Stimulated activated CD4-positive, alpha-beta T cell treated with anti-CD3 and anti-CD28 coated beads, Interleukin-4, amount 100 ng/mL, for 48 hours (primary cell): ENCODE results near the gene MYMK.

ENCODE experiments used
- DNase-seq, 2 donors: peaks; one replicate each; pipeline ENCODE4 v3.0.0-alpha.2; 2020; ENCODE audit warnings: low read depth in 2 of 2

The MYMK gene

DNA sequence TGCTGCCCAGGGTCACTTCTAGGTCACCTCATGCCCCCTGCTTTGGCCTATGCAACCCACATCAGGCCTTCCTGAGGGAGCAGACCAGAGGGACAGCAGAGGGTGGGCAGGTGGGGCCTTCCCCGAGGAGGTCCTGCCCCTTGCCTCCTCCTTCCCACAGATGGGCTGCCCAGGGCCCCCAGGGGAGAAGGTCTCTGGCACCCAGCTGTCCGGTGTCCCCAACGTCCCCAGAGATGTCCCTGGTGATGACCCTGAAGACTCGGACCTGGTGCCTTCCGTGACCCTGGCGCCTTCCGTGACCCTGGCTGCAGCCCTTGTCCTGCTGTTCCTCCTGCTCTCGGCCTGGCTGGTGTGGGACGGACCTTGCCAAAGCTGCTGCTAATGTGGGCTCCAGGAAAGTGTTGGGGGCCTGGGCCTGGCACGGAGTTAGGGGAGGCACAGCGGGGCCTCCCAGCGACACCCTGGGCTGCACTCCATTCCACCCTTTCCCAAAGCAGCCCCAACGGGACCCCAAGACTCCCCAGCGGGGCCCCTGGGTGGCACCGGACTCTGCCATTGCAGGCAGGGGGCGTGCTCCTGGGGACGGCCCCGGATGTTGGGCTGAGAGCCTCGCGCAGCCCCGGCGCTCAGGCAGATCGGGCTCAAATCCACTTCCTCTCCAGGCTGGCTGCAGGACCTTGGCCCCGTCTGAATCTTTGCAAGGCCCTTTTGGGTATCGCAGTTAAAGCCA lies 39.1 kb downstream of the MYMK start:
- no peak for DNase-seq

DNA sequence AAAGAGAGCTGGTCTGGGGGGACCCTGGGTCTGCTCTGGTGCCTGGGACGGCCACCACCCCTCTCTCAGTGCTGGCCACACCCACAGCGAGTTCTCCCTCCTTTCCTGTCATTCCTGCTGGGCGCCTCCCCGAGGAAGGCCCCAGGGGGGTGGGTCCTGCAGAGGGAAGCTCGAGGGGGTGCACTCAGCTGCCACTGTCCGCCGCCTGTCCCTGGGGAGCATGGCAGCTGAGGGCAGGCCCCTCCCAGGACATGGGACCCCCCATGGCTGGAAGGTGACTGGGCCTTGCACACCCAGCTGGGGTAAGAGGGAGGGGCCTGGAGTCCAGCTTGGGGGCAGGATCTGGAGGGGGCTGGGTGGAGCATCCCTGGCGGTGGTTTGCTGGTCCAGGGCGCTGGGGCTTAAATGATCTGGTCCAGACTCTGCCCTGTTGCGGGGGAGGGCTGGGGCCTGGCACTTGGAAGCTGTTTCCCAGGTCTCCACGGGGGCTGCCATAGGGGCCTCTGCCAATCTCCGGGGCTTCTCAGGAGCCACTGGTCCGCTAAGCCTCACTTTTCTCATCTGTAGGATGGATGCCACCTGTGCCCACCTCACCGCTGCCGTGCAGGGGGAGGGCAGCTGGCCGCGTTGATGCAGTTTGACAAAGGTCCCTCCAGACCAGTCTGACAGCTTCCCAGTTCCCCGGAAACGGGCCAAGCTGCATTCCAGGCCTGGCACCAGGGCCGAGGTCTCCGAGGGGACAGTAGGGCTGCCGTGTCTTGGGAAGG lies 39.9 kb downstream of the MYMK start:
- no peak for DNase-seq

DNA sequence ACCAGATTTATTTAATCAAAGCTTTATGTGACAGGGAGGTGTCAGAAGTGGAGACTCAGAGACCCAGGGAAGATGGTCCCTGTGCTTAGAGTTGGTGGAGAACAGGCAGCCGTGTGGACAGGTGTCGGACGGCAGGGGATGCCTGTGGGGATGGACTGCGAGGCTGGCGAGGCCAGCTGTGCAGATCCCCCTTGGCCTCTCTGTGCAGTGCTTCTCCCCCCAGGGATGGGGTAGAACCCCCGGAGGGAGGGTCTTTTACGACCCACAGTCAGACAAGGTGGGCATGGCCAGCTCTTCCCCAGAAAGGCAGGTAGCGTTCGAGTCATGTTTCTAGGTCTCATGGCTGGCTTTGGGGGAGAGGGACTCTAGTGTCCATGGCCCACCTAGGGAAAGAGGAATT lies 41.1 kb downstream of the MYMK start:
- DNase-seq, result no peak

DNA sequence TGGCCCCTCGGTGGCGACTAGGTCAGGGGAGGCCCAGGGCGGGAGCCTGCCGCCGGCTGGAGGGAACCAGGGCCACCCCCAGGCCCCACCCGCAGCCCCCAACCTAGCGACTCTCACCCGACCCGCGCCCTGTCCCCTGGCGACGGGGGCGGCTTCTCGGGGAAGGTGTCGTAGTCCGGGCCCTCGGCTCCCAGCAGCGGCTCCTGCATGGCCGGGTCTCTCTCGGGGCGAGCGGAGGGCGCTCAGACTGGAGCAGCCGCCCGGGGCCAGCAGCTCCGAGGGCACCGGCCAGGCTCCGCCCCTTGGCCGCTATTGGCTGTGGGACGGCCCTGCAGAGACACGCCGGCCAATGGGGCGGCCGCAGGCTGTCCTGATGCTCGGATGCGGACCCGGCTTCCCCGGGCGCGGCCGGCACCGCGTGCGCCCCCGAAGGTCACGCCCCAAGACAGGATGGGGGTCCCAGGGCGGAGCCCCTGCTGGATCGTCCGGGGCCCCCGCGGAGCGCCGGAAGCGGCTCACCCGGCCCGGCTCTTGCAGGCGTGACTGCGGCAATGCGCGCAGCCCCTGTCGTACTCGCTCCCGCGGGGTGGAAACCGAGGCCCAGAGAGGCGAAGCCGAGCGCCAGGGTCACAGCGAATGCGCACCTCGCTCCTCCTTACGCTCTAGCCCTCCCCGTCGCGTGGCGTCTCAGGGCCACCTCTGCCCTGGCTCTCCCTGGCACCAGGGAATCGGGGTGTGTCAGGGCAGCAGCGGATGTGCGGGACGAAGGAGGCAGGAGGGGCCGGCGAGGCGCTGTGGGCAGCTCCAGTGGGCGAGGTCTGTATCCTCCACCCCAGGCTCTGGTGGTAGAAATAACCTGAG lies 45.7 kb downstream of the MYMK start, which contains the start of gene SLC2A6:
Gene SLC2A6 (minus strand): TSS at position 249 of the 861 bp plus-strand sequence. CDS start 40 bp downstream, at position 209.
- DNase-seq, result peak; percentile 73 to 76

DNA sequence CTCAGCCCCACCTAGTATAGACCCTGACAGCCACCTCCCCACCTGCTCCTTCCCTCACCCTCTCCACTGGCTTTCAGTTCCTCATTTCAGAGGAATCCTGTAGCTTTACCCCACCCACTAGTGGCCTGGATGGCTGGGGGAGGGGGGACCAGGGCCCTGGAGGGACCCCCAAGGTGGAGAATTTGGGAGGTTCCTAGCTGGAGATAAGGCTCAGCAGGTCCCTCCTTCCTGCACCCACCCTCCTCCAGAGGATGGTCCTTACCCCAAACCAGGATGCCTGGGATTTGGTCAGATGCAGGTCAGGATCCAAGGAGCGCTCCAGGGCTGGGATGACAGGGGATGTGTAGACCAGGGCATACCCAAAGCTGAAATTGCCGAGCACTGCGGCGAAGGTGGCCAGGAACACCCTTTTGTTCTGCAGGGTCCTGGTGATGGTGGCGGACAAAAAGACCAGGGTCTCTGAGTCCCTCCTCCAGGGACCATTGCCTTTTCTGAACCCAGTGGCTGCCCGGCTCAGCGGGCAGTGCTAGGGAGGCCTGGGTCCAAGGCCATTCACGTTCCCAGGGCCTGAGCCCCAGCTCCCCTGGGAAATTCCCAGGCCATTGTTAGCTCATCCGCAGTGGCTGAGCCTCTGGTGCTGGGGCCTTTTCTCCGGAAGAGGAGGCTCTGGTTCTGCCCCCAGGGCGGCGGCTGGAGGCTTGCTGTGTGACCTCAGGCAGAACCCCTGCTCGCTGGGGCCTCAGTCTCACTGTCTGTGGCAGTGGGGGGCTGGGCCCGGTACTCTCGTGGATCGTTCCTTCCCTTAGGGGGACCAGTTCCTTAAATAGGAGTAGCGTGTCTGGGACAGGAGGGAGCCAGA lies 46.5 kb downstream of the MYMK start:
- no peak for DNase-seq

DNA sequence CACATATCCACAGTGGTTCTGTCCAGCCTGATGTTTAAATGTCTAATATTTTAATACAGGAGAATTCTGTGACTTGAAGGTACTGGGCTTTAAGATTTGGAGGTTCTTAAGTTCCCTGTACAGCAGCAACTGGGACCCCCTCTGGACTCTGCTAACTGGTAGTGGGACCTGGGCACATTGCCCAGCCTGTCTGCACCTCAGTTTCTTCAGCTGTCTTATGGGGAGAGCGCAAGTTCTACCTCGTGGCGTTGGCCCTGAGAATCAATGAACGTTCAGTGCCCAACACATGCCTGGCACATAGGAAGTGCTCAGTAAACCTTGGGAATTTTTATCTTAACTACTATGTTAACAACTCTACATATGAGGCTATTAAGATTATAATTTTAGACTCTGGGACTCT lies 47.3 kb downstream of the MYMK start:
- no peak for DNase-seq

DNA sequence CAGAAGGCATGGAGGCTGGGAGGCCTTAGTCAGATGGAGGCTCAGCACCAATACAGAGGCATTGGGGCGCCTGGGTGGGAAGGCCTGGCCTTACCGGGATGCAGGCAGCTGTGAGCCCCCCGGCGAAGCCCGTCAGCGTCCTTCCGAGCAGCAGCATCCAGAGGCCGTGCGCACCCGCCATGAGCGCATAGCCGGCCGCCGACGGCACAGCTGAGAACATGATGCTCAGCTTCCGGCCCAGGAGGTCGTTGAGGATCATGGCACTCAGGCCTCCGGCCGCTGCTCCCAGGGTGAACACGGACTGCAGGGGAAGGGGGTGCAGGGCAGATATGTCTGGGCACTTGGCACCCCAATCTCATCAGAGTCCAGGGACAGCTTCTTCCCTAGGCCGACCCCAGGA lies 47.8 kb downstream of the MYMK start:
- no peak for DNase-seq

DNA sequence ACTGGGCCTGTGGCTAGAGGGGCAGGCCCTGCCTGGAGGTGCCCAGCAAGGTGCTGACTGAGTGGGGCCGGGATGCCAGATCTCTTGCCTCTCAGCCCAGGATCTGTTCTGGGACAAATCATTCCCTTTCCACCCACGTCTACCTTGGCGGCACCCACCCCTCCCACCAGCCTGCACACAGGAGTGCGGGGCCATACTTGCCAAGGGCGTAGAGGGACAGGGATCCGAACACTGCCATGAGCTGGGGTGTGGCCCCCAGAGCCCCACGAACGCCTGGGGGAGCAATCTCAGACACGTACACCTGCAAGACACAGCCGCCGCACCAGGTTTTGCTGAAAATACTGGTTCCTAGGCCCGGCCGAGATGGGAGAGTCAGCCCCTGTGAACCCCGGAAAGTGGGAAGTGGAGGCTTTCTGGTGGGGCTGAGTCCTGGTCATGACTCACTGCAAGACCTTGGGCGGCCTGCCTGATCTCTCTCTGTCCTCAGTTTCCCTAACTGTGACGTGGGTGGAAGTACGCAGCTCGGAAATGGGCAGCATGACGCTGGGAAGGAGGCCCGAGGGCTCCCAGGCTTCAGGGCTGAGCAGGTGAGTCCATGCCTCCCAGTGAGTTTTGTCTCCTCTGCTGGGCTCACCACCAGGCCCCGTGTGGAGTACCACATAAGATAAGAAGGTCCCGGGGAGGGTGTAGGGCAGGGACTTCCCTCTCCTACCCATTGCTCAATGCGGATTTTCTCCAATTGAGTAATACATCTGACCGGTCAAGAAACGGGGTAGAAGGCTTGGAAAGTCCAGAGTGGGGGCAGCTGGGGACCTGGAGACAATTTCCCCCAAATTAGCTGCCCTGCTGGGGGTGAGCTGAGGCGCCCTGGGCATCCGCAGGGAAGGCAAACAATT lies 48.5 kb downstream of the MYMK start:
- no peak for DNase-seq

DNA sequence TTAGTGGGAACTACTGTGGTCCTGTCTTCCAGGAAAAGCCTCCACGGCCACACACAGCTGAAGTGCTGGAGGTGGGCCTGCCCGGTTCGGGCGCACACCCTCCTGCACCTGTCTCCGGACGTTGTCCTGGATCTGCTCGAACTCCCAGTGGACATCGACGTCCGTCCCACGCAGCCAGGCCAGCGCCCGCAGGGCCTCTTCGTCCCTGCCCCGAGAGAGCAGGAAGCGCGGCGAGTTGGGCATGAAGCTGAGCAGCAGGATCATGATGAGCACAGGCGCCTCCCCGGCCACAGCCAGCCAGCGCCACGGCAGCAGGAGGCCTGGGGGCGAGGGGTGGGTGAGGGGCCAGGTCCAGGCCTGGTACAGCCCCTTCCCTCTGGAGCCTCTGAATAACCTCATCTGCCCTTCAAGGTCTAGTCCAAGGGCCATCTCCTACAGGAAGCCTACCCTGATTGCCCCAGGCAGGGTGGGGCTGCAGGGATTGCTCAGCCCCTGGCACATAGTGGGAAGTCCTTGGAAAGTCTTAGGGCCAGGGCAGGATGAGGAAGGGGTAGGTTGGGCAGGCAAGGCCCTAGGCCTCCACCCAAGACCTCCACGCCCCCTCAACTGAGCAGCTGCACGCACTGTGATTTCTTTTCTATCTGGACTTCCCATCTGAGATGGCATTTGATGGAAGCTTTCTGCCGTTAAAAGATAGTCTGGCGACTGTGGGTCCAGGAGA lies 49.3 kb downstream of the MYMK start:
- no peak for DNase-seq

DNA sequence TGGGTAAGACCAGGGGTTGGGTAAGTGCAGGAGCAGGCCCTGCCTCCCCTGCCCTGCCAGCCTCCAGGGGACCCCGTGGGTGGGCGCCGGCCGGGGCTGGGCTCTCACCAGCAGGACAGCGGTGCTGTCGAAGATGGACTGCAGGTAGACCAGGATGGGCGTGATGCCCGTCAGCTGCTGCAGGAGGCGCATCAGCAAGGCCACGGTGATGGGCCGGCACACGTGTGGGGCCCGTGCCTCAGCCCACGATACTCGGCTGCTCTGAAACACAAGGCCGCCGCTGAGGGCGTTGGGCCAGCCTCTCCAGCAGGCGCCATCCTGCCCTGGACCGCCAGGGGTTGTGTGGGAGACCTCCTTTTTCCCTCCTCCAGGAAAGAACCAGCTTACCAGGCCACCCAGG lies 49.9 kb downstream of the MYMK start:
- DNase-seq, result no peak

DNA sequence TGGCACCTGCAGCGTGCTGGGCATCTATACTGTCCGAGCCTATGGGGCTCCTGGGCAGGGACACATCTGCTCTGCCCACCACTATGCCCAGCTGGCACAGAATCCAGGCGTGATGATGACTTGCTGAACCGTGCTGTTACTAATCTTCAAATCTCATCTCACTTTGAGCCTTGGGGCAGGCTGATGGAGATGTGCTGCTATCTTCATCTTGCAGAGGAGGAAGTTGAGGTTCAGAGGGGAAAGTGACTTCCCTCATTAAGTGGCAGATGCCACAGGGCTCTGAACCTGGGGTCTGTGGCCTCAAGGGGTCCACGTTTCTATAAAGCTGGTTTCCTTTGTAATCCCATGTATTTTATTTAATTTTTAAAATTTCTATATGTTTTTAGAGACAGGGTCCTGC lies 50.5 kb downstream of the MYMK start:
- DNase-seq, result no peak

DNA sequence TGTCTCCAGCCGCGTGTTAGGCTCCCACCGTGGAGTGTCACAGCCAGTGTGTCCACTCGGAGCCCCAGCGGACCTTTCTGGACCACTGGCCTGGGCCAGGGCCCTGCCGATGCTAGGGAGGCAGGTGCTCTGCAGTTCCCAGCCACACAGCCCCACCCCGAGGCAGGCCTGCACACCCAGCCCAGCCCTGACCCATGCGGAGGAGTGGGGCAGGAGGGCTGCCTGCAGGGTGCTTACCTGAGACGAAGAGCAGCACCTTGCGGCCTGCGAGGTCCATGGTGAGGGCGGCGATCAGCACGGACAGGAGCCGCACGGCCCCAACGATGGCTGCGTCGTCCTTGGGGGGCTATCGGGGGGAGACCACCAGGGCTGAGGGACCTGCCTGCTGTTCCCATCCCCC lies 51.0 kb downstream of the MYMK start:
- no peak for DNase-seq

DNA sequence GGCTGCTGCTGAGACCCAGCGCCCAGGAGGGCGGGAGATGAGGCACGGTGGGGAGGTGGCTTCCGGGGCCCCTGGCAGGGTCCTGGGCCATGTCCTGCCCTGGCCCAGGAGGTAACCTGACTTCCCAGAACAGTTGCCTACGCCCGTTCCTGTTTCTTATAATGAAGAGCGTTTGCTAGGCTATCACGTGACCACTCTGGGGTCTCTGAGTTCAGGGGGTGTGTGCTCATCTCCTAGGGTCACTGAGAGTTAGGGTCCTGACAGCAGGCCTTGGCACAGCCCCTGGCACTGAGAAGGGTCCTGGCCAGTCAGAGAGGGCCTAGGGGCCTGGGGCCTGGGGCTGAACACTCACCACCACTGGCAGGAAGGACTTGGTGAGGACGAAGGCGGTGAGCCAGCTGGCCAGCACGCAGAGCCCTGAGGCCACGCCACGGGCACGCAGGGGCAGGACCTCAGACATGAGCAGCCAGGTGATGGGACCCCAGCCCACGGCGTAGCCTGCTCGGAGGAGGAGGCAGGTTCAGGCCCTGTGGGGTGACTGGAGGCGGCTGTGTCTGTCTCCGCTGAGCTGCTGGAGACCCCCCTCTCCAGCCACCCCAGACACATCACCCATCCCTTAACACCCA lies 51.9 kb downstream of the MYMK start:
- DNase-seq, result no peak

DNA sequence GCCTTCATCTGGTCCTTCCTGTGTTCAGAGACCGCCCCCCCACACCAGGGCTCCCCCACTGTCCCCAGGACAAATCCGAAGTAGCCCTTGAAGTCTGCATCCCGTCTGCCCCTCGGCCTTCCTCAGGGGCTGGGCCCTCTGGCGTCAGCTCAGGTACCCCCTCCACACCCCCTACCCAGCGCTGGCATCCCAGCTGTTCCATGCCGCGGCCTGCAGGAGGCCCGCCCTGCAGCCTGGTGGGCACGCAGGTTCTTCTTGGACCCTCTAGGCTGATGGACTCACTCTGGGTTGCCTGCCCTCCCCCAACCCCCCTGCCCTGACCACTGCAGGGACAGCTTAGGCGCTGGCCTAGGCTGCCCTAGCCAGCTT lies 52.5 kb downstream of the MYMK start:
- DNase-seq, result no peak

DNA sequence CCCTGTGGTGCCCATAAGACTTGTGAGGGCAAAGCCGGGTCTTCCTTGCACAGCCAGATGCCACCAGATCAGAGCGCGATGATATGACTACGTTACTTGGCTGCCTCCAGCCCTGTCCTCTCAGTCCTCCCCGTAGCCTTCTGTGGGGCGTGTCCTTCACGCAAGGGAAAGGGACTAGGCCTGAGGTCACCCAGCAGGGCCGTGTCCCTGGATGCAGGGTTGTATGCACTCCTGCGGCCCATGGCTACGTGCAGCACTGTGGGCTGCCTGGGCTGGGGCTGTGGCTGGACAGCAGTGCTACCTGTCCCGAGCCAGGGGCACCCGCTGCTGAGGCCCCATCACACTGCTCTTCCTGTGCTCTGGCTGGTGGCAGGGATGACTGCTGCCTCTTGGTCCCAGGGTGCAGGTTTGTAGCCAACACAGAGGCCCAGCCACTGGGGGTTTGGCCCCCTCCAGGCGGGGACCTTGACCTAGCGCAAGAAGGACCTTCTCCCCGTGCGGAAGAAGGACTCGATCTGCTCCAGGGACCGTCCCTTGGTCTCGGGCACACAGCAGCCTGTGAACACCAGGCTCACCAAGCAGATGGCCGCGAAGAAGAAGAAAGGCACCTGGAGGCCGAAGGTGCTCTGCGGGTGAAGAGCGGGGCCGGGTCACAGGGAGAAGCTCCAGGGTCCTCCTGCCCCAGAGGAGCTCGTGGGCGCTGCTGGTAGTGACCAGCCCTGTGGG lies 53.0 kb downstream of the MYMK start:
- DNase-seq, result no peak

DNA sequence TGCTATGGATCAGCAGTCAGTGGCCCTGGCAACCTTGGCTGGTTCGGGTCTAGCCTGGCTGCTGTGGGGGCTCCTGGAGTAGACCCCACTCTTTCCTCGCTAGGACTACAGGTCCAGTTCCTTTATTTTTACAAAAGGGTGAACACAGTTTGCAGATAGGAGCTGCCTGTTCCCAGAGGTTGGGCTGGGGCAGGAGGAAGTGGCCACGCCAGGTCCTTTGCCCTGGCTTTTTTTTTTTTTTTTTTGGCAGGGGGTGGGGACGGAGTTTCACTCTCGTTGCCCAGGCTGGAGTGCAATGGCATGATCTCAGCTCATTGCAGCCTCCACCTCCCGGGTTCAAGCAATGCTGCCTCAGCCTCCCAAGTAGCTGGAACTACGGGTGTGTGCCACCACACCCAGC lies 53.8 kb downstream of the MYMK start:
- DNase-seq, result no peak

DNA sequence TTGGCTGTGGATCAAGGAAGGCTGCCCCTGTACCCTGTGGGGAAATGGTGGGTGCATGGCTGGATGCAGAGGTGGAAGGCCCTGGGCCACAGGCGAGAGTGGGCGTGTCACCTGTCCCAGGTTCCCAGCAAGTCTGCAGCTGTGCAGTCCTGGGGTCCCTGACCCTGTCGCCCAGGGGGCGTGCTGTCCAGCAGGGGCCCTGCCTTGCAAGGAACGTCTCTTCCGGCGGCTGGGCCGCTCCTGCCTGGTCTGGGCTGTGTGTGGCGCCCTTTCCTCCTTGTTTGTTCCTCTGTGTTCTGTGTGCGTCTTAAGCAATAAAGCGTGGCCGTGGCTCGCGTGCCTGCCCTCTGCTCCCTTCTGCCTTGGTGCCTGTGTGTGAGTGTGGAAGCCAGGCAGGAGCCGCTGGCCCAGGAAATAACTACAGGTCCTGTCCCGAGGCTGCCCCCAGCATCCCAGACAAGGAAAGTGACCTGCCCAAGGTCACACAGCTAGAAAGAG lies 54.3 kb downstream of the MYMK start:
- no peak for DNase-seq

DNA sequence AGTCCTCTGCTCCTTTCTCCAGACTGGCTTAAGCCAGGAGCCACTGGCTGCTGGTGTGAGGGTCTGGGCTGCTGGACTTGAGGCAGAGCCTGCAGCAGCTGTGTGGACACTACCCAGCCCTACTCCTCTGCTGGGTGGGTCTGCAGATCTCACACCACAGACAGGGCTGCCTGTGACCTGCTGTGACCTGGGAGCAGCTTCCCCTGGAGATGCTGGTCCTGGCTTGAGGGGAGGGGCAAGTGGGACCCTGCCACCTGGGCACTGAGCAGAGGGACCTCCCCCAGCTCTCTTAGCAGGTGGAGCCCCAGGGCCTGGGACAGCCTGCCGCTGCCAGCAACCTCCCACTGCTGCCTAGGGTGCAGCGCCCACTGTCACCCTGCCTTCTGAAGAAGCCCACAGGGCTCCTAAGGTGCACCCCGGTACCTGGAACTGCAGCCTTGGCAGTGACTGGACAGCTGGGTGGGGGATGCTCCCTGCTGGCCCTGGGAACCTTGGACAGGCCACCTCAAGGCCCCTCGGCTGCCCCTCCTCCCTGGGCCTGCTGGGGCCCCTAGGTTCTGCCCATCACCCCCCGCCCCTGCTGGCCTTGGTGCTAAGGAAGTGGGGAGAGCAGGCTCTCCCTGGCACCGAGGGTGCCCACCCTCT lies 55.9 kb downstream of the MYMK start:
- no peak for DNase-seq
